ENCODE results near the gene ERBIN. TPM values are rescaled to one million over a fixed set of nuclear protein-coding genes. Genes with fewer than 3 reads are reported as not detected.

Gene ERBIN
- total RNA-seq, 1 experiment from 2014 or later = 143 TPM

GRCh38 chr5:65986050-65986451, 59.7 kb downstream of the ERBIN start:
- DNase-seq = no peak
- no peaks in the 10 kb centered on the region for H3K9me2 ChIP-seq (ENCODE audit: insufficient read depth)
- H3K36me3 ChIP-seq (ENCODE audit: low read depth) = peaks cover 10% of the 10 kb centered on the region
- peaks cover 14% of the 10 kb centered on the region for H3K4me1 ChIP-seq (replicated peaks; ENCODE audit: insufficient read depth)
- H3K9me3 ChIP-seq (ENCODE audit: insufficient read depth, low read depth) = no peaks in the 10 kb centered on the region
- H3K4me3 ChIP-seq = no peak overlapping the region
- POLR2A ChIA-PET (ENCODE audit: unreplicated experiment) = no interaction called here
- no peak overlapping the region for H3K27ac ChIP-seq
- H3F3A ChIP-seq (ENCODE audit: insufficient read depth, low read depth) = peaks cover 21% of the 10 kb centered on the region; the same call in 1 of the 2 replicates
- H2AFZ ChIP-seq = no peak overlapping the region
- CTCF ChIA-PET = no interaction called here
- BruUV-seq (replicated peaks) = no TSS peak
- no peak overlapping the region for H3K4me2 ChIP-seq
- H3K27me3 ChIP-seq (ENCODE audit: insufficient read depth, low read depth) = no peaks in the 10 kb centered on the region
- peaks cover 94% of the 10 kb centered on the region for H3K79me2 ChIP-seq (ENCODE audit: low read depth)
- H4K20me1 ChIP-seq (ENCODE audit: insufficient read depth) = peaks cover 39% of the 10 kb centered on the region
- TF ChIP-seq CTCF (conservative IDR thresholded peaks at IDR 0.05) = no peak
- intact Hi-C loops (cut with micrococcal nuclease; ENCODE audit: unreplicated experiment) = no loop called here

- TF ChIP-seq CTCF (conservative IDR thresholded peaks at IDR 0.05) (no peak), EZH2 (IDR thresholded peaks at IDR 0.05; ENCODE audit: low read depth) (no peak)
- Histone ChIP-seq H4K20me1 (ENCODE audit: insufficient read depth) (peaks cover 39% of the 10 kb centered on the region), H3K4me1 (replicated peaks; ENCODE audit: insufficient read depth) (peaks cover 12% of the 10 kb centered on the region), H3K27me3 (ENCODE audit: insufficient read depth, low read depth) (no peaks in the 10 kb centered on the region), H3K9me2 (ENCODE audit: insufficient read depth) (no peaks in the 10 kb centered on the region), H3K36me3 (ENCODE audit: low read depth) (peaks cover 10% of the 10 kb centered on the region), H2AFZ (no peak overlapping the region), H3K9me3 (ENCODE audit: insufficient read depth, low read depth) (no peaks in the 10 kb centered on the region), H3K27ac (no peak overlapping the region), H3K4me2 (no peak overlapping the region), H3K79me2 (ENCODE audit: low read depth) (peaks cover 94% of the 10 kb centered on the region), H3K4me3 (no peak overlapping the region), H3F3A (ENCODE audit: insufficient read depth, low read depth) (peaks cover 21% of the 10 kb centered on the region; the same call in 1 of the 2 replicates)
- intact Hi-C loops (cut with micrococcal nuclease; ENCODE audit: unreplicated experiment) = no loop called here
- BruUV-seq (replicated peaks) = no TSS peak
- CTCF ChIA-PET = no interaction called here
- DNase-seq = no peak
- POLR2A ChIA-PET (ENCODE audit: unreplicated experiment) = no interaction called here
These were observed 60.4 kb downstream of the ERBIN start for GRCh38 chr5:65986796-65987195.

- POLR2A ChIA-PET (ENCODE audit: unreplicated experiment) = interaction anchor here (0.8 kb wide), 1 partner anchor 74 kb away, joined by 6 read pairs; no protein-coding TSS in a partner anchor
- Histone ChIP-seq H3K9me2 (ENCODE audit: insufficient read depth) (no peaks in the 10 kb centered on the region), H3K4me3 (no peak overlapping the region), H3K9me3 (ENCODE audit: insufficient read depth, low read depth) (no peaks in the 10 kb centered on the region), H3K27ac (no peak overlapping the region), H4K20me1 (ENCODE audit: insufficient read depth) (peaks cover 46% of the 10 kb centered on the region), H3K36me3 (ENCODE audit: low read depth) (peaks cover 19% of the 10 kb centered on the region), H3K4me1 (replicated peaks; ENCODE audit: insufficient read depth) (peaks cover under 1% of the 10 kb centered on the region; the same call in 1 of the 2 replicates), H3K79me2 (ENCODE audit: low read depth) (peaks cover 93% of the 10 kb centered on the region), H3K27me3 (ENCODE audit: insufficient read depth, low read depth) (no peaks in the 10 kb centered on the region), H2AFZ (no peak overlapping the region), H3K4me2 (no peak overlapping the region), H3F3A (ENCODE audit: insufficient read depth, low read depth) (peaks cover 17% of the 10 kb centered on the region; the same call in 1 of the 2 replicates)
- TF ChIP-seq CTCF (conservative IDR thresholded peaks at IDR 0.05) (no peak), EZH2 (IDR thresholded peaks at IDR 0.05; ENCODE audit: low read depth) (no peak)
- intact Hi-C loops (cut with micrococcal nuclease; ENCODE audit: unreplicated experiment) = no loop called here
- CTCF ChIA-PET = interaction anchor here (0.6 kb wide), 1 partner anchor 67 kb away, joined by 4 read pairs; no protein-coding TSS in a partner anchor
- BruUV-seq (replicated peaks) = no TSS peak
- DNase-seq = no peak
These were observed 61.6 kb downstream of the ERBIN start for GRCh38 chr5:65987982-65988381.

Measured in PC-9 (cell line).